Right kidney (tissue), 1 donor: ENCODE results near the gene BRSK2.

ENCODE experiments used
- DNase-seq: peaks from one replicate; pipeline ENCODE4 v3.0.0-alpha.2; 2016

Gene BRSK2

DNA sequence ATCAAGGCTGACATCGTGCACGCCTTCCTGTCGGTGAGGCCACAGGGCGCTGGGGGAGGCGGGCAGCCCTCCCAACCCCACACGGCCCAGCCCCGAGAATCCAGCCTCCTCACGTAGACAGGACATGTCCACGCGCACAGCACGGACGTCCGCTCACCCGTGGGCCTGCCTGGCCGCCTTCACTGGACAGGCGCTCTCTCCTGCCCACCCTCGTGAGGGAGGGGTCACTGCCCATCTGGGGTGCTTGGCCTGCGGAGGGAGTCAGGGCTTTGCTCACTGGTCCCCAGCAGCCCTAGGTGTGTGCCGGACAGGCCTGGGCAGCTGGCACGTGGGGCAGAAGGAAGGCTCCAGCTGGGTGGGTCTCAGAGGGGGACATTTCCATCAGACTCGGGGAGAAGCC is 64.8 kb downstream of the BRSK2 start:
- no peak for DNase-seq

DNA sequence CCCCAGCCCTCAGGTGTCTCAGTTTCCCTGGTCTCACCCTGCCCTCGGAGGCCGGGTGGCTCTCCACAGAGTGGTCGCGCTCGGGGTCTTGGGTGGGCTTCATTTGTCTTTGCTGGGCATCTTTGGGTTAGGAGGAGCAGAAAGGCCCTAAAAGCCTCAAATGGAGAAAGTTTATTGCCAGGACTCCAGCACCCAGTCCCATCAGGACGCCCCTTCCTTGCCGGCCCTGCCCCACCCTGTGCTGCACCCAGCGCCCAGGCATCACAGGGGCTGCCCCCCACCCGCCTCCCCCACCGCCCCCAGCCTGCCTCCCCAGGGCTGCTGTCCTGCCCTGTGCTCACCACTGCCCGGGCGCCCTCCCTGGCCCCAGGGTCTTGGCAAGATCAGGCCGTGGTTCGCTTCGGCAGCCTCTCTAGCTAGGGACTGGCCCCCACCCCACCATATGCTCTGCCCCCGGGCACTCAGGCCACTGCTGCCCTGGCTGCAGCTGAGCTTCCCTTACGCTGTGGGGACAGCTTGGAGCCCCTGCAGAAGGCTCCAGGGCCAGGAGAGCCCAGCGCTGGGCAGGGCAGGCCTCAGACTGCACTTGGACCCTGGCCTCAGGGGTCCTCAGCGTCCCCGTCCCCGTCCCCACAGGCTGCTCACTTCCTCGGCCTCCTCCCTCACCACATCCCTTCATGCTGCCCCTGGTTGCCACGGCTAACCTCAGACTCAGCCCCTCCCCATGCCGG is 65.5 kb downstream of the BRSK2 start:
- no peak for DNase-seq

DNA sequence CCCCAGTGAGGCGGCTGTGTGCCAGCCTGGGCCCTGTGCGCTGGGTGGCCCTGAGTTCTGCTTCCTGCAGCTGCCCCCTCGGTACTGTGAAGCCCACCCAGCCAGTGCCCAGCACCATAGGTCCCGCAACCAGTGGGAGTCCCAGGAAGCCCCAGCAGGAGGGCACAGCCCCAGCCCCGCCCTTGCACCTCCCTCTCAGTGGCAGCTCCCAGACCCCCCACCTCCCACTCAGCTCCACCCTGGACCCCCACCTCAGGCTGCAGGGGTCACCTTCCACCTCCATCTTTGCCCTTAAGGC is 66.0 kb downstream of the BRSK2 start:
- no peak for DNase-seq

DNA sequence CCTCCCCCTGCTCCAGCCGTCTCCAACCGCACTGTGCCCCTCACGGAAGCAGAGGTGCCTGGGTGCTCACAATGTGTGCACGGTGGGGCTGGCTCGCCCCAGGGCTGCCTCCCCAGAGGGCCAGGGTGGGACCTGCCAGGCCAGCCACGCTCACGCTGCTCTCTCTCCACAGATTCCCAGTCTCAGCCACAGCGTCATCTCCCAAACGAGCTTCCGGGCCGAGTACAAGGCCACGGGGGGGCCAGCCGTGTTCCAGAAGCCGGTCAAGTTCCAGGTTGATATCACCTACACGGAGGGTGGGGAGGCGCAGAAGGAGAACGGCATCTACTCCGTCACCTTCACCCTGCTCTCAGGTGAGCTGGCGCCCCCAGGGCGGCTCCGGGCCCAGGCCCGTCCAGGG is 66.4 kb downstream of the BRSK2 start:
- DNase-seq: no peak

DNA sequence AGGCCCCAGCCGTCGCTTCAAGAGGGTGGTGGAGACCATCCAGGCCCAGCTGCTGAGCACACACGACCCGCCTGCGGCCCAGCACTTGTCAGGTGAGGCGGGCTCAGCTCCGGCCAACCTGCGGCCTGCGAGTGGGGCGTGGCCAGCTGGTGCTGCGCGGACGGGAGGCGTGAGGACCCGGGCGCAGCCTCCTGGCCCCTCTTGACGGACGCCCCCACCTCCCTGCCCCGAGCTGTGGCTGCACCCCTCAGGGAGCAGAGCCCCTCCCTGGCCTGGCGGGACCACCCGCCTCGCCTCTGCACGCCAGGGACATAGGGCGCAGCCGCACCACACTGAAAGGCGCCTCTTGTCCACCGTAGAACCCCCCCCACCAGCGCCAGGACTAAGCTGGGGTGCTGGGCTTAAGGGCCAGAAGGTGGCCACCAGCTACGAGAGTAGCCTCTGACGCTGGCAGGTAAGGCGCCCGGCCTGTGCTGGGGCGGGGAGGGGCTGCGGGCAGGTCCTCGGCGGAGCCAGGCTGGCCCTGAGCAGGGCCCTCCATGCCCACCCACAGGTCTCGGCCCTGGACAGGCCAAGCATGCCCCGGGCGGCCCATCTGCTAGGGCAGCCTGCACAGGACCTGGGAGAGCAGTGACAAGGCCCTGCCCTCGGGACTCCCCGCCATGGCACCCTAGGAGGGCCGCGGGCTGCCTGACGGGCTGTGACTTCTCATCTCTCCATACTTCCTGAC is 67.0 kb downstream of the BRSK2 start:
- no peak for DNase-seq

DNA sequence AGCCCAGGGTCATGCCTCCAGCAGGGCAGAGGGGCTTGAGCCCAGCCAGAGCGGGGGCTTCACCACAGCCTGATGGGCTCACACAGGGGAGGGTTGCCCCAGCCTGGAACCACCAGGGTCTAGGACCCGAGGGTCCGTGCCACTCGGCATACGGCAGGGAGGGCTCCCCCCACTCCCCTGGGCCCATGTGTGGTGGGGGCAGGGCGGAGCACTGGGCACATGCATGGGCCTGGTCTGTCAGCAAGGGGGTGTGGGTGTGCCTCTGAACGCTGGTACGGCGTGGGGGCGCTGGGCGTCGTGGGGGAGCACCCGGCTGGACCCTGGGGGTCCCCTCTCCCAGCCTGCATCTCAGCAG is 67.6 kb downstream of the BRSK2 start:
- DNase-seq: no peak

DNA sequence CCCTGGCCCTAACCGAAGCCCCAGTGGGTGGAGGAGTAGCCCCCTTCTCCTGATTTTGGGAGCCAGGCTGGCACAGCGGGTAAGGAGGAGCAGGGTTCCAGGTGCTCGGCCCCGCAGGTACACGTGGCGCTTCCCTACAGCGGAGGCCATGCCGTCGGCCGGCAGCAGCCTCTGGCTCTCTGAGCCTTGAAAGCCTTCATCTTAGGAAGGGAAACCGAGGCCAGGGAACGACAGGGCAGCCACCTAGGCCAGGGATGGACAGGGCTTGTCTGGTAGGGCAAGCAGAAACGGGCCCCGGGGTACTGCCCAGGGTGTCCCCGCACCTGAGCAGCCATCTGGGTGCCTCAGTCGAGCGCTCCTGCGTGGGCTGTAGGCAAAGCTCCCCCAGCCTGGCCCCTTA is 68.1 kb downstream of the BRSK2 start:
- no peak for DNase-seq

DNA sequence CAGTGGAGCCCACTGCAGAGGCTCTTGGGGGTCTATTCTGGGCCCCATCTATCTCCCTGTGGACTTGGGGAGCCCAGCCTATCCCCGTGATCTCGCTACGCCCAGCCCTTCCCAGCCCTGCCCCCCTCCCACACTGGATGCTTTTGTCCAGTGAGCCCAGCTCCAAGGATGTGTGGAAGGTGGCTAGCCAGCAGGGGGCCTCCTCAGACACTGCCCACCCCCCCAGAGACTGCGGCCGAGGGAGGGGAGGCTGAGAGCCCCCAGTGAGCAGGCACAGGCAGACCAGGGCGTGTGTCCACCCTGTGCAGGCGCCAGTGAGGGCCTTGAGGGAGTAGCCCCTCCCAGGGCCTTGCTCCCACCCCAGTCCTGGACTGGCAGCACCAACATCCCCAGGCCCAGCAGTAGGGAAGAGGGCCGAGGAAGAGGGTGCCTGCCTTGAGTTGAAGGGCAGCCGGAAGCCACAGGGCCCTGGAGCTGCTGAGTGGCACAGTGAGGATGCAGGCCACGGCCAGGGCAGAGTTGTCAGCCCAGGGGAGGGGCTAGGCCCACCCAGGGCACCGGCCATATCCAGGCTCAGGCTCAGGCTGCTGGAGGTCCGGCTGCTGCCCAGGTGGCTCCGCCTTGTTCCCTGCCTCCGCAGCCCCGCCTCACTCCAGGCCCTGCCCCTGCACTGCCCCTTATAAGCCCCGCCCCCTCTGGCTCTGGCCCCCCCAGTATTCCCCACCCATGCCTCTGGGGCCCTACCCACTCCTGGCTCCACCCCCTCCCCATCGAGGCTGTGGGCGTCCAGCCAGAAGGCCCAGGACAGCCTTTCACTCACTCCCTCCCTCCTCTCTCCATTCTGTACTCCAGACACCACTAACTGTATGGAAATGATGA is 68.8 kb downstream of the BRSK2 start:
- DNase-seq: no peak

DNA sequence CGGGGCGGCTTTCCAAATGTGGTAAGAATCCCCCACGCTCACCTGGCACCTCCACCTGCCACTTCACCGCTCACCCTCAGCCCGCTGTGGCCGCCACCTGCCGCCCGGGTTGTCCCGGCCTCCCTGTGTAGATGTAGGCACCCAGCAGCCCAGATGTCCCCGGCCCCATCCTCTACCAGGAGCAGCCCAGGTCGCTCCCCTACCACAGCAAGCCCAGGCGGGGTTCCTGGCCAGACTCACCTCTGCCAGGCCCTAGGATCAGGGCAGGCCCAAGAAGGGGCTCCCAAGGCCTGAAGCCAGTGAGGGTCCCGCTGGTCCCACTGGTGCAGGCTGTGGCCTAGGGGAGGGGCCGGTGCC is 69.5 kb downstream of the BRSK2 start:
- no peak for DNase-seq

DNA sequence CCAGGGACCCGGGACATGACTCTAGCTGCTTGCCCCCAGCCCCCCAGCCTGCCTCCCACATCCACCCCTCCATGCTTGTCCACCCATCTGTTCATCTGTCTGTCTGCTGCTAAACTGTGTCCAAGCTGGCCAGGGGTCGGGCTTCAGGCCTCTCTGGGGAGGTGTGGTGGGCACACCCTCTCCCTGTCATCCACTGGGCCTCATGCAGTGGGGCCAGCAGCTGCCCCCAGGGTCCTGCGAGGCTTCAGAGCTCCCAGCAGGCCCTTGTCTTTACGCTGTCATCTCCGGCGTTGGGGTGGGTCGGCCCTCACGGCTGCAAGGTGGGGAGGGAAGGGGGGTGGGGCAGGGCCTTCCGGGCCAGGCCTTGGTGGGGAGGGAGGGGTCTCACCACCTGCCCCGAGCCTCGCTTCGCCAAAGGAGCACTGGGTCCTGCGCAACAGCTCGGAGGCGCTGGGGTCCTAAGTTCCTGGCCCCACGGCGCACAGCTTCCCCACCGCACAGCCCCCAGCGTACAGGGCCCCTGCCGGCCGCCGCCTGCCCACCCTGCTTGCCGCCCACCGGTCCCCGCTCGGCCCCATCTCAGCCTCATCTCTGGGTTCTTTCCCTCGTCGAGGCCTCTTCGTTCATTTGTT is 70.1 kb downstream of the BRSK2 start:
- DNase-seq: no peak

DNA sequence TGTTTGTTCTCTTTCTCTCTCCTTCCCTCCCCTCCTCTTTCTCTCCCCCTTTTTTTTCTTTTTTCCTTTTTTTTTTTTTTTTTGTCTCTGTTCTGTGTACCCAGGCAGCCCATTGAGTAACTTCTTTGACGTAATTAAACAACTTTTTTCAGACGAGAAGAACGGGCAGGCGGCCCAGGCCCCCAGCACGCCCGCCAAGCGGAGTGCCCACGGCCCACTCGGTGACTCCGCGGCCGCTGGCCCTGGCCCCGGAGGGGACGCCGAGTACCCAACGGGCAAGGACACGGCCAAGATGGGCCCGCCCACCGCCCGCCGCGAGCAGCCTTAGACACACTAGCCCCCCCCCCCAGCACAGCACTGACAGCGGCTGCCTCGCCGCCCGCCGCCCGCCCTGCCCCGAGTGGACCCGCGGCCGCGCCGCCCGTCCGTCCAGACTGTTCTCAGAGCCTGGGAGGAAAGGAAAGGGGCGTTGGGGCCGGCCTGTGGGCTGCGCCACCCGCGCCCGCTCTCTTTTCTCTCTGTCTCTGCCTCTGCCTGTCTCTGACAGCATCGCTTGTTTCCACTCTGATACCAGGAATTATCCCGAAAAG is 70.8 kb downstream of the BRSK2 start:
- no peak for DNase-seq

DNA sequence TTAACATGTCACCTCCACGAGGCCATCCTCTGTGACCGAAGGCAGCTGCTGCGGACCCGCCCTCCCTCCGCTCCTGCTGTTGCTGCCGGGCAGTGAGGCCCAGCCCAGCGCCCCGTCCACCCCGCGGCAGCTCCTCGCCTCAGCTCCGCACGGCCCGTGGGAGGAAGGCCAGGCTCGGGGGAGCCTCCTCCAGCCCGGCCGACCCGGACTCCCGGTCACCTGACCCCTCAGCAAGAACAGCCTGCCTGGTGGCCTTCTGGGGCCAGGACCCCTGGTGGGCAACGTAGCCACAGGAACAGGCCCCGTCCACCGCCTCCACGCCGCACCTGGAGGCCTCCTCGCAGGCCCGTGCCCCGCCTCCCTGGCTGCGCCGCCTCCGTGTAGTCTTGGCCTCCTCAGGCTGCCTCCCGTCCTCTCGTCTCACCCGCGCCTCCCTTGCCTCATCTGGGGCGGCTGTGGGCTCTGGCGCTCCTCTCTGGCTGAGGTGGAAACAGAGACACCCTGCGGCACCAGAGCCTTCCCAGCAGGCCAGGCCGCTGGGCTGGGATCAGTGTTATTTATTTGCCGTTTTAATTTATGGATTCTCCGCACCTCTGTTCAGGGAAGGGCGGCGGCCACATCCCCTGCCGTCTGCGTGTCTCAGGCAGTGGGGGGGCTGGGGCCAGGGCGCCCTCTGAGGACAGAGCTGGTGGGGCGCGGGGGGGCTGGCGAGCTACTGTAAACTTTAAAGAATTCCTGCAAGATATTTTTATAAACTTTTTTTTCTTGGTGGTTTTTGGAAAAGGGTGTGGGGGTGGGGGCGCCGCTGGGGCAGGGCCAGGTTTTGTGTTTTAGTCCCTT is 71.5 kb downstream of the BRSK2 start:
- peak; percentile 70 for DNase-seq

DNA sequence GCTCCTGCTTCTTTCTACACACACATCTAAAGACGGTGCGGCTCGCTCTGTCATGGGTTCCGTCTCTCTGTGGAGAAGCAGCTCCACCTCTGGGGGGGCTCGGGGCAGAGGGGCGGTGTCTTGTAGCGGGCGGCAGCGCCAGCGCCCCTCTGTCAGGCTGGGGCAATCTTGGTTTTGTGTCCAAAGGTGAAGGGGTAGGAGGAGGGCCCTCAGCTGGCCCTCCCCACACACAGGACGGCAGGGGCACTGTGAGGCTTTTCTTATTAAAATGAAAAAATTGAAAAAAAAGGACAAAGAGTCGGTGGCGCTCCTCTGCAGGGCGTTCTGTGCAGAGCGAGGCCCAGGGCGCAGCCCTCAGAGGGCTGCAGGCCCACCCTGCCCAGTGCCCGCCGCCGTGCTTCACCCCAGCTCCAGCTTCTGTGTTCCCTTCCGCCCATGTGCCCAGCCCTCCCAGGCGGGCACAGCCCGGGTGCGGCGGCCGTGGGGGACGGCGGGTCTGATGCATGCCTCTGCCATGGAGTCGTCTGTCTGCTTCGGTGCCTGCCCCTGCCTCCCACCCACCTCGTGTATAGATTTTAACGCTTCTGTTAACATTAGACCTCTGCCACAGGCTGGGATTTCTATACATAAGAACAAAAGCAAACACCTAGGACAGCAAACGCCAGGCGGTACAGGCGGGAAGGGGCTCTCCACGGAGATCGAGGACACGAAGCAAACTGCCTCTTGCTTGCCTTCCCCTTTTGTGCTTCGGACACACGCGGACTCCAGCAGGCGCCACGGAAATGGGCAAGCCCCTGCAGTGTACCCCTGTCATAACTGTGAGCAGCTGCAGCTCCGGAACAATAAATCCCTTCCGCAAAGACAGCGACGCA is 72.3 kb downstream of the BRSK2 start:
- DNase-seq: no peak

DNA sequence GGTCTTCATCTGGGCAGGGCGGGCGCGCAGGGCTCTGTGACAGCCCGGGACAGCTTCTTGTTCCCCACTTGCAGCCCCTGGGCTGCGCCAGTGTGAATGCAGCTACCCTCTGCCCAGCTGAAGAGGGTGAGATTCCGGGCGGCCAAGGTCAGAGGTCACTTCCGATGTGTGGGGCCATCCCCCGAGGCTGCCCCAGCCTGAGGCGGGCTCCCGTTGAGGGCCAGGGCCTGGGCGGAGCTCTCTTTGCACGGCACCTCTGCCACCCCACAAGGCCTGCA is 72.9 kb downstream of the BRSK2 start:
- DNase-seq: no peak

DNA sequence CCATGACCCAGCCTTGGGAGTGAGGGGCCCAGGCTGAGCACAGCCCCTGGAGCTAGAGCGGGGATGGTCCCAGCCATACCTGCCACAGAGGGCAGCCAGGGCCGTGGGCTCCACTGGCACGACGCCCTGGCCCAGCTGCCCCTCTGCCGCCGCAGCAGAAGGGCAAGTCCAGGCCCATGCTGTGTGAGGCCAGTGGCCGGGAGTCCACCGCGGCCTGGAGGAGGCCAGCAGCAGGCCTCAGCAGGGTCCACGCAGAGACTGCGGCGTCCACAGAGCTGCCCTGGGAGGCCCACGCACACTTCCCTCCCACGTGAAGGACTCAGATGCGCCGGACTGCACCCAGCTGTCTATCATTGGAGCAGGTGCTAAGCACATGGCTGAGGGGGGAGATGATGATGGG is 73.3 kb downstream of the BRSK2 start:
- DNase-seq: no peak

DNA sequence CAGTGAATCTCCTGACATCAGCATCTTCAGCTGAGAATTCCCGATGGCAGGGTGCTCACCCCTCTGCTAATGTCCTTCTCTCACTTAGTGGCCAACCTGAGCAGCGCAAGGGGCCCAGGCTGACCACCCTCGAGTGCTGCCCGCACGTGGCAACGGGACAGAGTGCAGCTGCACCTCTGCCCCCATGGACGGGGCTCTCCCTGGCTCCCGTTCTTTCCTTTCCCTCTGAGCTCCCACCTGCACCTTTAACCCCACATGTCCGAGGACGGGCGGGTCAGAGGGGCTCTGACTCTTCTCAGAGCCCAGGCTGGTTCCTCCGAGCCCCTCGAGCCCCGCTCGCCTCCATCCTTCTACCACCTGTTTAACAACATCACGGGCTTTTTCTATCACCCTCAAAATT is 77.0 kb downstream of the BRSK2 start:
- DNase-seq: no peak

DNA sequence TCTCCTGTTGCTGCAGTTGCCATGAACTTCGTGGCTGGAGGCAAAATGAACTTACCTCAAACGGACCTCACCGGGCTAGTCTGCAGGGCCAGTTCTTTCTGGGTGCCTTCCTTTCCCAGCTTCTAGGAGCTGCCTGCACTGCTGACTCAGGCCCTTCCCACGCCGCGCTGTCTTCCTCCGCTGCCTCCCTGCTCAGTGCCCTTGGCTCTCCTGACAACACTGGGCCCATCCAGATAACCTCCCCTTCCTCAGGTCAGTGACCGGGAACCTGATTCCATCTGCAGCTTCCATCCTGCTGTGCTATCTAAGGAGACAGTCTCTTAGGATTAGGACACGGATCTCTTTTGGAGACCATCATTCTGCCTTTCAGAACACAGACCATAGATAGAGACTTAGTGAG is 77.5 kb downstream of the BRSK2 start:
- DNase-seq: no peak

DNA sequence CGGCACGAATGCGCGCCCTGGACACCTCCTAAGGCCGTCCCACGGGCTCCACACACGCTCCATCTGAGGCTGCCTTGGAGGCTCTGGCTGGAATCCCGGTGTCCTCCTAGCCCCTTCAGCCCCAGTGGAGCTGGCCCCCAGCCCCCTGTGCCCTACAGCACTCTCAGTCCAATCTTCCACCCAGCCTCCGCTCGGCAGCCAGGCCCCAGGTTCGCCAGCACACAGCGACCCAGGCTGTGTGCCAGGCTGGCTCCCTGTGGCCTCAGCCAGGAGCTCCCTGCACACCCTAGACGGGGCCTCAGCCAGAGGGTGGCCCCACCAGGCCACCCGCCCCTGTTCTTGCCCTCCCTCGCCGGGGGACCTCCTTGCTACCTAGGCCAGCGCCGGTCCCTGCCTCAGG is 78.3 kb downstream of the BRSK2 start:
- DNase-seq: no peak

DNA sequence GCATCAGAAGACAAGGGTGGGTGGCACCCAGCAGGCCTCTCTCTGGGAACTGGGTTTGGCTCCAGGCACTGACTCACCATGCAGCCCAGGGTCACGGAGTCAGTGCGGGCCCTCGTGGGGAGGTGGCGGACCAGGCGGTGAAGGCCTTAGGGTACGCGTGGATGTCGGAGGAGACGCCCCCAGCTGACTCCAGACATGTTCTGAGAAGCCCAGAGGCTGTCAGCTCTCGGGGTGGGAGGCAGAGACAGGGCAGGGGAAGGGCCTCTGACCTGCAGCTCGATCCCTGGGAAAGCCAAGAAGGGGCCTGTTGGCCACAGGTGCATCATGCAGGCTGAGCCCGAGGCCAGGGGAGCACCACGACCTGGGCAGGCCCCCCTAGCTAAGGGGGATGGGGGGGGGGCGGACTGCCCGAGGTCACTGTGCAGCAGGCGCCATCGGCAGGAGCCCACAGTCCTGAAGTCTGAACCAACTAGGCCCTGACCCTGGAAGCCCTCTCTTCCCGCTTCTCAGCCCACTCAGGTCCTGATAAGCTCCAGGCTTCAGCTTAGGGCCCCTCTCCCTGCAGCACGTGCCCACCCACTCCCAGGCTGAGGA is 78.8 kb downstream of the BRSK2 start:
- no peak for DNase-seq

DNA sequence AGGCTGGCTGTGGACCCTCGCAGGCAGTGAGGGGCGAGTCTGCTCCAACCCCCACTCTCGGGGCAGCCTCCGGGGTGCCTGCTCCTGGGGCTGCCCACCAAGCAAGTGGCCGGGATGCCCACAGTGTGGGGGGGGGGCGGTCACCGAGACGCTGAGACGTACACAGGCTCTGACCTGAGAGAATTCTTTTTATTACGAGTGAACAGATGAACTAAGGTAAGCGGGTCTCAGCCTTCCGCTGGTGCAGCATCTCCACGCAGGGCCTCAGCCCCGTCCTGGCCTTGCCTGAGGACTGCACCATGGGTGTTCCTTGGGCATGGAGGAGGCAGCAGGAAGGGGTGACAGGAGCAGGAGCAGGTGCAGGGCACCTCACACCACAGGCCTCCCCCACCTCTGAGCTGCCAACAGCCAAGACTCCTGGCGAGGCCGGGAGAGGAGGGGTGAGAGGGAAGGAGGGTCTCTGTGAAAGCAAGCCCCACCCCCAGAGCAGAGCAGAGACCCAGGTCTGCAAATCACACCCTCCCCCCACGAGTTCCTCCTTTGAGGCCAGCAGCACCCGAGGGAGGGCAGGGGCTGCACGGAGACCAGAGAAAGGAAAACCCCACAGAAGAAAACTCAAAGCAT is 79.7 kb downstream of the BRSK2 start:
- no peak for DNase-seq
